Measurements from ENCODE around the gene NAB2. TPM values are rescaled to one million over a fixed set of nuclear protein-coding genes. Genes with fewer than 3 reads are reported as not detected.
A peak's percentile ranks its signal among the peaks of the same experiment; 100 is the strongest.

NAB2 gene
- total and polyA plus RNA-seq, 10 of the 15 experiments (the other 5 are each of a cell fraction or from before 2014, with no cell fraction given) = 0.35 to 35.2 (median 15.3) TPM

GRCh38 chr12:57096099-57096572 lies 7.2 kb downstream of the NAB2 start:
- ATAC-seq (no peak), DNase-seq (ENCODE audit: low read depth, low spot score) (no peak), FAIRE-seq (no peak)
- BruUV-seq (replicated peaks) = no TSS peak
- Histone ChIP-seq H2AFZ (ENCODE audit: control insufficient read depth, low read depth, low read length) (no peak overlapping the region), H3K4me3 (no peak overlapping the region), H3K4me1 (ENCODE audit: control insufficient read depth, insufficient read depth, low read length) (peaks cover 28% of the 10 kb centered on the region), H3K27ac (ENCODE audit: control insufficient read depth, insufficient read depth) (peak overlapping the region; percentile 38; the same call in 1 of the 2 replicates), H3K9me3 (replicated peaks; ENCODE audit: control insufficient read depth, insufficient read depth, low read length) (no peaks in the 10 kb centered on the region), H3K4me2 (ENCODE audit: control insufficient read depth, insufficient read depth) (no peak overlapping the region), H3K9ac (ENCODE audit: control insufficient read depth, insufficient read depth, low read length) (no peak overlapping the region), H3K36me3 (ENCODE audit: control insufficient read depth in 2 of 2, insufficient read depth in 2 of 2, low read length in 1 of 2) (peaks cover 15 to 34% of the 10 kb centered on the region in 2 experiments), H3K79me2 (ENCODE audit: control insufficient read depth, insufficient read depth, low read length) (peaks cover 14% of the 10 kb centered on the region), H3K27me3 (replicated peaks in 1 of 2; ENCODE audit: control insufficient read depth in 2 of 2, insufficient read depth in 2 of 2, low read length in 1 of 2) (no peaks in the 10 kb centered on the region), H4K20me1 (ENCODE audit: control insufficient read depth, insufficient read depth) (no peaks in the 10 kb centered on the region)
- RAD21 ChIA-PET (ENCODE audit: unreplicated experiment) = interaction anchor here (0.8 to 5.1 kb wide), 2 partner anchors 14 to 338 kb away, joined by 3 to 125 read pairs; partner anchors contain the start of gene STAT6
- in situ Hi-C loops (cut with MboI) = no loop called here
- POLR2A ChIA-PET = interaction anchor here (2.0 to 7.6 kb wide), 3 partner anchors 15 to 24 kb away, joined by 7 to 74 read pairs (median 35); partner anchors contain the start of genes NEMP1 and STAT6
- WGBS (ENCODE audit: insufficient coverage, insufficient replicate concordance, low lambda C conversion rate, missing lambda C conversion rate) = 93% methylated on average over 6 of the region's 6 CpGs
- intact Hi-C loops (cut with micrococcal nuclease; ENCODE audit: unreplicated experiment) = no loop called here
- SMC1A ChIA-PET (ENCODE audit: uncharacterized antibody, unreplicated experiment) = interaction anchor here (9.2 to 10.4 kb wide), 2 partner anchors 13 to 25 kb away, joined by 120 to 169 read pairs; partner anchors contain the start of gene STAT6
- TF ChIP-seq MEF2B (IDR thresholded peaks at IDR 0.05; ENCODE audit: partially characterized antibody, poor library complexity, severe bottlenecking) = no peak
- peak; percentile 56 for TF ChIP-seq POLR2A (IDR thresholded peaks at IDR 0.05; ENCODE audit: low read depth, low read length)
- TF ChIP-seq POLR2AphosphoS5 (IDR thresholded peaks at IDR 0.05; ENCODE audit: low read length) = no peak; the same call in 1 of the 2 replicates
- no peak for TF ChIP-seq PAX5 (IDR thresholded peaks at IDR 0.05; ENCODE audit: borderline replicate concordance, low read depth, low read length)
- TF ChIP-seq GABPA (IDR thresholded peaks at IDR 0.05; ENCODE audit: low read depth) = no peak
- TF ChIP-seq CREB1 (IDR thresholded peaks at IDR 0.05; ENCODE audit: low read depth) = no peak
- TF ChIP-seq BCL3 (IDR thresholded peaks at IDR 0.05; ENCODE audit: borderline replicate concordance, insufficient read depth, low read depth, low read length, poor library complexity, severe bottlenecking) = peak; percentile 25
- TF ChIP-seq SMAD5 (IDR thresholded peaks at IDR 0.05; ENCODE audit: low read depth) = 0 out of 2 replicates have a peak, but pooled peaks have one; percentile 10
- TF ChIP-seq CBFB (IDR thresholded peaks at IDR 0.05; ENCODE audit: low read depth) = no peak
- TF ChIP-seq ZNF384 (IDR thresholded peaks at IDR 0.05; ENCODE audit: borderline replicate concordance, low read depth, low read length) = no peak
- no peak for TF ChIP-seq PML (IDR thresholded peaks at IDR 0.05; ENCODE audit: low read length)
- TF ChIP-seq ZBED1 (IDR thresholded peaks at IDR 0.05; ENCODE audit: borderline replicate concordance) = no peak
- CTCF ChIA-PET = interaction anchor here (0.7 to 4.2 kb wide), 5 partner anchors 11 to 31 kb away, joined by 3 to 22 read pairs (median 3); partner anchors contain the start of gene STAT6
